ENCODE results near the gene MC2R.

MC2R gene

DNA sequence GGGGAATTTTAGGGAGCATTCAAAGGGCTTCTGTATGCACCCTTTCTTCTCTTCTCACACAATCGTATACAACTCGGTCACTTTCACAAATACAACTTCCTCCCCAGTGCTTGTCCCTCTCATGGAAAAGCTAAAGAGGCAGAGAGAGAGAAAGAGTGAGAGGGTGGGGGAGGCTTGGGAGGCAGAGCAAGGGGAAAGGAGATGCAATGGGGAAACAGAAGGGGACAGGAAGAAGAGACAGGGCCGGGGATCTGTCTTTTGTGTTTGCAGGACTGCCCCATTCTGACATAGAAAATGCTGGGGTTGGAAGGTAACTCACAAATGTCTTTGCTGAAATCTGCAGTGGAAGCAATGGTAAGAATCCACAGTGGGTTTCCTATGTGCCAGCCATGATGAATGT, 2.1 kb upstream of the MC2R start:
- no peaks in the 10 kb centered on the region for H3K27me3 ChIP-seq (replicated peaks; ENCODE audit: control insufficient read depth, insufficient read depth, low read length, poor library complexity, severe bottlenecking)
- no peak overlapping the region for H3K27ac ChIP-seq (ENCODE audit: insufficient read depth, low read length, poor library complexity, severe bottlenecking)
- H3K4me3 ChIP-seq (ENCODE audit: insufficient read depth, low read depth, low read length, poor library complexity, severe bottlenecking): no peak overlapping the region
- no peaks in the 10 kb centered on the region for H3K9me3 ChIP-seq (ENCODE audit: control insufficient read depth, low read length)
- no peaks in the 10 kb centered on the region for H3K4me1 ChIP-seq (ENCODE audit: control insufficient read depth, insufficient read depth, low read length, poor library complexity, severe bottlenecking)
- no peaks in the 10 kb centered on the region for H3K36me3 ChIP-seq (ENCODE audit: control insufficient read depth, insufficient read depth, low read length)
- DNase-seq: no peak

GRCh38 chr18:13916559-13916958, 1.2 kb upstream of the MC2R start:
- no peaks in the 10 kb centered on the region for H3K36me3 ChIP-seq (ENCODE audit: control insufficient read depth, insufficient read depth, low read length)
- no peaks in the 10 kb centered on the region for H3K27me3 ChIP-seq (replicated peaks; ENCODE audit: control insufficient read depth, insufficient read depth, low read length, poor library complexity, severe bottlenecking)
- H3K27ac ChIP-seq (ENCODE audit: insufficient read depth, low read length, poor library complexity, severe bottlenecking): no peak overlapping the region
- no peaks in the 10 kb centered on the region for H3K9me3 ChIP-seq (ENCODE audit: control insufficient read depth, low read length)
- DNase-seq: no peak
- H3K4me1 ChIP-seq (ENCODE audit: control insufficient read depth, insufficient read depth, low read length, poor library complexity, severe bottlenecking): no peaks in the 10 kb centered on the region
- H3K4me3 ChIP-seq (ENCODE audit: insufficient read depth, low read depth, low read length, poor library complexity, severe bottlenecking): no peak overlapping the region

GRCh38 chr18:13915995-13916431, 677 bp upstream of the MC2R start:
- Histone ChIP-seq H3K4me1 (ENCODE audit: control insufficient read depth, insufficient read depth, low read length, poor library complexity, severe bottlenecking) (no peaks in the 10 kb centered on the region), H3K9me3 (ENCODE audit: control insufficient read depth, low read length) (no peaks in the 10 kb centered on the region), H3K27ac (ENCODE audit: insufficient read depth, low read length, poor library complexity, severe bottlenecking) (no peak overlapping the region), H3K36me3 (ENCODE audit: control insufficient read depth, insufficient read depth, low read length) (no peaks in the 10 kb centered on the region), H3K4me3 (ENCODE audit: insufficient read depth, low read depth, low read length, poor library complexity, severe bottlenecking) (no peak overlapping the region), H3K27me3 (replicated peaks; ENCODE audit: control insufficient read depth, insufficient read depth, low read length, poor library complexity, severe bottlenecking) (no peaks in the 10 kb centered on the region)
- no peak for DNase-seq

- Histone ChIP-seq H3K4me3 (ENCODE audit: insufficient read depth, low read depth, low read length, poor library complexity, severe bottlenecking) (no peak overlapping the region), H3K27me3 (replicated peaks; ENCODE audit: control insufficient read depth, insufficient read depth, low read length, poor library complexity, severe bottlenecking) (no peaks in the 10 kb centered on the region), H3K4me1 (ENCODE audit: control insufficient read depth, insufficient read depth, low read length, poor library complexity, severe bottlenecking) (no peaks in the 10 kb centered on the region), H3K9me3 (ENCODE audit: control insufficient read depth, low read length) (no peaks in the 10 kb centered on the region), H3K36me3 (ENCODE audit: control insufficient read depth, insufficient read depth, low read length) (no peaks in the 10 kb centered on the region), H3K27ac (ENCODE audit: insufficient read depth, low read length, poor library complexity, severe bottlenecking) (no peak overlapping the region)
- DNase-seq: no peak
These were observed 580 bp downstream of the MC2R start for GRCh38 chr18:13914756-13915155.

DNA sequence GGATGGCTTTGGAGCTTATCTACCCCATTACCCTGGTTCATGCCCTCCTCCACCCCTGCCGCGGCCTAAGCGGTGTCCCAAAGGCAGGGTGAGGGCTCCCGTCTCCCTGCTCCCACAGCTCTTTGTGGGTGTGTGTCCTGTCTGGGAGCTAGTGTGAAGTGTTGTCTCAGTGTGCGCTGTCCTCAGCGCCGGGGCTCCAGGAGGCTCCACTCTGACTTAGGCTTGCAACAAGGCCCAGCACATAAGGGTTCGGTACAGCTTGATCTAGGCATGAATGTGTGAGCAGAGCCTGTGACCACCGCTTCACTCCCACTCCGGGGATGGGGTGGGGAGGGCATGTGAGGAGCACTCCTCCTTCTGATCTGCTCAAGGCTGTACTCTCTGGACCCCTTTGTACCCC, 1.2 kb downstream of the MC2R start:
- Histone ChIP-seq H3K4me3 (ENCODE audit: insufficient read depth, low read depth, low read length, poor library complexity, severe bottlenecking) (no peak overlapping the region), H3K9me3 (ENCODE audit: control insufficient read depth, low read length) (no peaks in the 10 kb centered on the region), H3K36me3 (ENCODE audit: control insufficient read depth, insufficient read depth, low read length) (no peaks in the 10 kb centered on the region), H3K27me3 (replicated peaks; ENCODE audit: control insufficient read depth, insufficient read depth, low read length, poor library complexity, severe bottlenecking) (no peaks in the 10 kb centered on the region), H3K27ac (ENCODE audit: insufficient read depth, low read length, poor library complexity, severe bottlenecking) (no peak overlapping the region), H3K4me1 (ENCODE audit: control insufficient read depth, insufficient read depth, low read length, poor library complexity, severe bottlenecking) (no peaks in the 10 kb centered on the region)
- no peak for DNase-seq

GRCh38 chr18:13913205-13913604, 2.1 kb downstream of the MC2R start:
- Histone ChIP-seq H3K4me3 (ENCODE audit: insufficient read depth, low read depth, low read length, poor library complexity, severe bottlenecking) (no peak overlapping the region), H3K4me1 (ENCODE audit: control insufficient read depth, insufficient read depth, low read length, poor library complexity, severe bottlenecking) (no peaks in the 10 kb centered on the region), H3K27me3 (replicated peaks; ENCODE audit: control insufficient read depth, insufficient read depth, low read length, poor library complexity, severe bottlenecking) (no peaks in the 10 kb centered on the region), H3K27ac (ENCODE audit: insufficient read depth, low read length, poor library complexity, severe bottlenecking) (no peak overlapping the region), H3K36me3 (ENCODE audit: control insufficient read depth, insufficient read depth, low read length) (no peaks in the 10 kb centered on the region), H3K9me3 (ENCODE audit: control insufficient read depth, low read length) (no peaks in the 10 kb centered on the region)
- no peak for DNase-seq

DNA sequence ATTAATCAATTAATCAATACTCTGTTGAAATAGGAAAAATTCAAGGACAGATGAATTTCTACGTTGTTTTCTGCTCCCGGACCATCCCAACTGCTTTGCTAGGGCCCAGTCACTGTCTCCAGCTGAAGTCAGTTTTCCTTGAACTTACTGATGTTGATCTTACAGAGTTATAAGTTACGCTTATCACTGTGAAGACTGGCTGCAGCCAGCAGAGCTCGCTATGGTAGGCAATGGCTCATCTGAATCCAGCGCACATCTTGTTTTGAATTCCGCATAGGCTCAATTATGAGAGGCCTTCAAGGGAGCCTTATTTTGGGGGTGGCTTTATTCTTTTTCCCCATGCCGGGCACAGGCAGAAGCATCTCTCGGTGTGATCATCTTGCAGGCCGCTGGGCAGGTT, 2.7 kb downstream of the MC2R start:
- H3K27me3 ChIP-seq (replicated peaks; ENCODE audit: control insufficient read depth, insufficient read depth, low read length, poor library complexity, severe bottlenecking): no peaks in the 10 kb centered on the region
- no peaks in the 10 kb centered on the region for H3K36me3 ChIP-seq (ENCODE audit: control insufficient read depth, insufficient read depth, low read length)
- no peak overlapping the region for H3K27ac ChIP-seq (ENCODE audit: insufficient read depth, low read length, poor library complexity, severe bottlenecking)
- no peaks in the 10 kb centered on the region for H3K9me3 ChIP-seq (ENCODE audit: control insufficient read depth, low read length)
- no peaks in the 10 kb centered on the region for H3K4me1 ChIP-seq (ENCODE audit: control insufficient read depth, insufficient read depth, low read length, poor library complexity, severe bottlenecking)
- no peak for DNase-seq
- H3K4me3 ChIP-seq (ENCODE audit: insufficient read depth, low read depth, low read length, poor library complexity, severe bottlenecking): no peak overlapping the region

- no peak overlapping the region for H3K27ac ChIP-seq (ENCODE audit: insufficient read depth, low read length, poor library complexity, severe bottlenecking)
- DNase-seq: no peak
- H3K9me3 ChIP-seq (ENCODE audit: control insufficient read depth, low read length): no peaks in the 10 kb centered on the region
These were observed 4.3 kb downstream of the MC2R start for GRCh38 chr18:13910986-13911385.

GRCh38 chr18:13910501-13910900, 4.8 kb downstream of the MC2R start:
- H3K4me1 ChIP-seq (ENCODE audit: control insufficient read depth, insufficient read depth, low read length, poor library complexity, severe bottlenecking): no peaks in the 10 kb centered on the region
- no peak overlapping the region for H3K4me3 ChIP-seq (ENCODE audit: insufficient read depth, low read depth, low read length, poor library complexity, severe bottlenecking)
- no peak overlapping the region for H3K27ac ChIP-seq (ENCODE audit: insufficient read depth, low read length, poor library complexity, severe bottlenecking)
- H3K36me3 ChIP-seq (ENCODE audit: control insufficient read depth, insufficient read depth, low read length): no peaks in the 10 kb centered on the region
- no peak for DNase-seq
- H3K9me3 ChIP-seq (ENCODE audit: control insufficient read depth, low read length): no peaks in the 10 kb centered on the region
- no peaks in the 10 kb centered on the region for H3K27me3 ChIP-seq (replicated peaks; ENCODE audit: control insufficient read depth, insufficient read depth, low read length, poor library complexity, severe bottlenecking)

More at GRCh38 chr18:13910986-13911385, 4.3 kb downstream of the MC2R start:
- H3K4me1 ChIP-seq (ENCODE audit: control insufficient read depth, insufficient read depth, low read length, poor library complexity, severe bottlenecking): no peaks in the 10 kb centered on the region
- H3K27me3 ChIP-seq (replicated peaks; ENCODE audit: control insufficient read depth, insufficient read depth, low read length, poor library complexity, severe bottlenecking): no peaks in the 10 kb centered on the region
- no peaks in the 10 kb centered on the region for H3K36me3 ChIP-seq (ENCODE audit: control insufficient read depth, insufficient read depth, low read length)
- no peak overlapping the region for H3K4me3 ChIP-seq (ENCODE audit: insufficient read depth, low read depth, low read length, poor library complexity, severe bottlenecking)

DNA sequence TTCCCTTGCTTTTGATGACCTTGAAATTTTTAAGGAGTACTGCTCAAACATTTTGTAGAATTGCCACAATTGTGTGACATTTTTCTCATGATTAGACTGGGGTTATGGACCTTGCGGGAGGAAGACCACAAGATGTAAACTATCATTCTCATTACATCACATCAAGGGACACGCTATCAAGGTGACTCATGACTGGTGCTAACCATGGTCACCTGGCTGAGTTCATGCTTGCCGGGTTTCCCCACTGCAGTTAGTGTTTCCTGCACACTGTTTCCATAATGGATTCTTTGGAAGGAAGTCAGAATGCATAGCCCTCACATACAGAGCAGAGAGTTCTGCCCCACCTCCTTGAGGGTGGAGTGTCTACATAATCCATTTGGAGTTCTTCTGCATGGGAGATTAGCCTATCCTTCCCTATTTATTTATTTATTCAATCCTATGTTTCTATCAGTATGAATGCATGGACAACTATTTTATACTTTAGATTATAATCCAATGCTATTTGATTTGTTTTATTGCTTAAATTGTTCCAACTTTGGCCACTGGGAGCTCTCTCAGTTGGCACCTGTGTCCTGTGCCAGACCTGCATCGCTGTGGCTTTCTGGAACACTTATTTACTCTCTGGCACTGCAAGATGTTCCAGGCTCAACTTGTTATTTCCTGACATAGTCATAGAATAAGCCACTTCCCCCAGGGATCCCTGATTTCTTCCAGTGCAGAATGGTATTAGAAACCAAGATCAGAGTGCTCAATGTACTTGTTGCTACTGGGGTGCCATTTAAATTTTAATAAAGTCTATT, 6.0 kb downstream of the MC2R start:
- no peaks in the 10 kb centered on the region for H3K36me3 ChIP-seq (ENCODE audit: control insufficient read depth, insufficient read depth, low read length)
- DNase-seq: no peak
- H3K4me1 ChIP-seq (ENCODE audit: control insufficient read depth, insufficient read depth, low read length, poor library complexity, severe bottlenecking): no peaks in the 10 kb centered on the region

More for the DNA sequence above, 6.0 kb downstream of the MC2R start:
- Histone ChIP-seq H3K27me3 (replicated peaks; ENCODE audit: control insufficient read depth, insufficient read depth, low read length, poor library complexity, severe bottlenecking) (no peaks in the 10 kb centered on the region), H3K27ac (ENCODE audit: insufficient read depth, low read length, poor library complexity, severe bottlenecking) (no peak overlapping the region), H3K4me3 (ENCODE audit: insufficient read depth, low read depth, low read length, poor library complexity, severe bottlenecking) (no peak overlapping the region), H3K9me3 (ENCODE audit: control insufficient read depth, low read length) (no peaks in the 10 kb centered on the region)

All from effector memory CD4-positive, alpha-beta T cell (primary cell).